ENCODE results near the gene HOTAIR. TPM values are rescaled to one million over a fixed set of nuclear protein-coding genes. Genes with fewer than 3 reads are reported as not detected.
A peak's percentile ranks its signal among the peaks of the same experiment; 100 is the strongest.

The HOTAIR gene
- total RNA-seq, 2 experiments from 2014 or later = not detected

- DNase-seq = no peak
- no peak for ATAC-seq (ENCODE audit: low read depth)
- peak overlapping the region; percentile 60 for H3K27ac Mint-ChIP-seq
- no peaks in the 10 kb centered on the region for H3K36me3 Mint-ChIP-seq
- H3K9me3 Mint-ChIP-seq = peaks cover 2% of the 10 kb centered on the region
- H3K4me1 Mint-ChIP-seq = peaks cover 16% of the 10 kb centered on the region
- H3K27me3 Mint-ChIP-seq = peaks cover 90% of the 10 kb centered on the region
- POLR2A ChIA-PET = no interaction called here
- H3K4me3 Mint-ChIP-seq = peak overlapping the region; percentile 51
These were observed 862 bp upstream of the HOTAIR start for GRCh38 chr12:53975479-53976152.

- peak overlapping the region; percentile 25 for H3K4me3 Mint-ChIP-seq
- H3K27me3 Mint-ChIP-seq = peaks cover 90% of the 10 kb centered on the region
- H3K27ac Mint-ChIP-seq = peak overlapping the region; percentile 51
- H3K36me3 Mint-ChIP-seq = no peaks in the 10 kb centered on the region
- no peak for ATAC-seq (ENCODE audit: low read depth)
- H3K9me3 Mint-ChIP-seq = peaks cover 2% of the 10 kb centered on the region
- peaks cover 12% of the 10 kb centered on the region for H3K4me1 Mint-ChIP-seq
- POLR2A ChIA-PET = no interaction called here
- no peak for DNase-seq
These were observed 314 bp upstream of the HOTAIR start for GRCh38 chr12:53975064-53975471.

DNA sequence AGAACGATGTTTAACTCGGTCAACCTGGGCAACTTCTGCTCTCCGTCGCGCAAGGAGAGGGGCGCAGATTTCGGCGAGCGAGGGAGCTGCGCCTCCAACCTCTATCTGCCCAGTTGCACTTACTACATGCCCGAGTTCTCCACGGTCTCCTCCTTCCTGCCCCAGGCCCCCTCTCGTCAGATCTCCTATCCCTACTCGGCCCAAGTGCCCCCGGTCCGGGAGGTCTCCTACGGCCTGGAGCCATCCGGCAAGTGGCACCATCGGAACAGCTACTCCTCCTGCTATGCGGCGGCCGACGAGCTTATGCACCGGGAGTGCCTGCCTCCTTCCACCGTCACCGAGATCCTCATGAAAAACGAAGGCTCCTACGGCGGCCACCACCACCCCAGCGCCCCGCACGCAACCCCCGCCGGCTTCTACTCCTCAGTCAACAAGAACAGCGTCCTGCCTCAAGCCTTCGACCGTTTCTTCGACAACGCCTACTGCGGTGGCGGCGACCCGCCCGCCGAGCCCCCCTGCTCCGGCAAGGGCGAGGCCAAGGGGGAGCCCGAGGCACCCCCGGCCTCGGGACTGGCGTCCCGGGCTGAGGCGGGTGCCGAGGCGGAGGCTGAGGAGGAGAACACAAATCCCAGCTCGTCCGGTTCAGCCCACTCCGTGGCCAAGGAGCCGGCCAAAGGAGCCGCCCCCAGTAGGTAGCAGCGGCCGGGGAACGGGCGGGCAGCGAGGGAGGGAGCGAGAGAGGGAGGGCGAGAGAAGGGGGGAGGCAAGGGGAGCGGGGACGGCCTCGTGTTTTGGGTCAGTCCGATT, 1.3 kb downstream of the HOTAIR start:
- Mint-ChIP-seq H3K36me3 (no peaks in the 10 kb centered on the region), H3K4me3 (peak overlapping the region; percentile 30), H3K9me3 (peaks cover 2% of the 10 kb centered on the region), H3K4me1 (peaks cover 12% of the 10 kb centered on the region), H3K27ac (peak overlapping the region; percentile 71), H3K27me3 (peaks cover 90% of the 10 kb centered on the region)
- POLR2A ChIA-PET = no interaction called here
- DNase-seq (no peak), ATAC-seq (ENCODE audit: low read depth) (no peak)

DNA sequence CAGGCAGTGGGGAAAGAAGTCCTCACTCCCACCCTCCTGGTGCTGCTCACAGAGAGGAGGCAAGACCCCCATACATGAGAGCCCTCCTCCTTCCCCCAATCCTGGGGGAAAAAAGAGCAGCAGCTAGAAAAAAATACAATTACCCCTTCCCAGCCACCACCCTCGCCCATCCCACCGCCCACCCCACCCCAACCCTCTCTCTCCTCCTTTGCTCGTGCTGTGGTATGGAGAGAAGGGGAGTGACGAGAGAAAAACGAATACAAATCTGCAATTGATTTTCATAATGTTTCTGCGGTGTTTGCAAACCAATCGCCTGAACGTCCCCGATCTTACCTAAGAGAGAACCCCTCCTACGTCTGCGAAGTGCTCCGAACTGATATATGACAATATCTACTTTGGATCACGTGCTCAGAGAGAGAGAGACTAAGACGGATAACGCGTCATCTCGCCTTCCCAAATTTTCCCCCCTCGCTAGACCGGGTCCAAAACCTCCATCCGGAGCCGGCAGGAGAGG, 2.0 kb downstream of the HOTAIR start, which contains the start of gene HOXC11:
TSS of gene HOXC11 (plus strand) at position 405 of the 514 bp plus-strand sequence. CDS start 116 bp downstream, outside the sequence.
- ATAC-seq (ENCODE audit: low read depth) (no peak), DNase-seq (no peak)
- peaks cover 9% of the 10 kb centered on the region for H3K4me1 Mint-ChIP-seq
- peak within 1 kb of the TSS; percentile 71 for H3K27ac Mint-ChIP-seq
- H3K36me3 Mint-ChIP-seq = no peaks in the 10 kb centered on the region
- peak within 1 kb of the TSS; percentile 30 for H3K4me3 Mint-ChIP-seq
- H3K9me3 Mint-ChIP-seq = peaks cover 2% of the 10 kb centered on the region
- H3K27me3 Mint-ChIP-seq = peaks cover 90% of the 10 kb centered on the region
- POLR2A ChIA-PET = no interaction called here

DNA sequence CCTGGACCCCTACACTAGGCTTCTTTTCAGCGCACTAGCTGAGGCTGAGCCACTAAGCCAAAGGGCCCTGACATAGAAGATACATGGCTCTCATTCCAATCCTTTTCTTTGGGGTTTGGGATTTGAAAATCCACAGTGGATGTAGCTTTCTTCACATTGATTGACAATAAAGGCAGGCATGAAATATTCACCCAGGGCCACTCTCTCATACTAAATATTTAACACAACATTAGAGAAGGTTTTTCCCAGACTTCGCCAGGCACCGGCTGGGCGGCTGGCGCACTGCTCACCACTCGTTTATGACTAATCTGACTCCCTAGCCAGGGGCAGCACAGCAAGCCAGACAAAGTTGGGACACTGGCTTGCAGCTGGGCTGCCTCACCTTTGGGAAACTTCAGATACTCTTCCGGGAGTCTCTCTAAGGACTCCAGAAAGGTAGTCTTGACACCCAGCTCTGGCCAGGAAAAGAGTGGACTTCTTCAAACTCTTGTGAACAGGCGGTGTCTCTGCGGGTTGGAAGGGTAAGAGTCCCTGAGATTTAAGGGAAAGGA, 2.5 kb downstream of the HOTAIR start:
- ATAC-seq (ENCODE audit: low read depth) (no peak), DNase-seq (no peak)
- no peak overlapping the region for H3K27ac Mint-ChIP-seq
- peaks cover 9% of the 10 kb centered on the region for H3K4me1 Mint-ChIP-seq
- peaks cover 2% of the 10 kb centered on the region for H3K9me3 Mint-ChIP-seq
- peaks cover 90% of the 10 kb centered on the region for H3K27me3 Mint-ChIP-seq
- H3K36me3 Mint-ChIP-seq = no peaks in the 10 kb centered on the region
- no peak overlapping the region for H3K4me3 Mint-ChIP-seq
- POLR2A ChIA-PET = no interaction called here

DNA sequence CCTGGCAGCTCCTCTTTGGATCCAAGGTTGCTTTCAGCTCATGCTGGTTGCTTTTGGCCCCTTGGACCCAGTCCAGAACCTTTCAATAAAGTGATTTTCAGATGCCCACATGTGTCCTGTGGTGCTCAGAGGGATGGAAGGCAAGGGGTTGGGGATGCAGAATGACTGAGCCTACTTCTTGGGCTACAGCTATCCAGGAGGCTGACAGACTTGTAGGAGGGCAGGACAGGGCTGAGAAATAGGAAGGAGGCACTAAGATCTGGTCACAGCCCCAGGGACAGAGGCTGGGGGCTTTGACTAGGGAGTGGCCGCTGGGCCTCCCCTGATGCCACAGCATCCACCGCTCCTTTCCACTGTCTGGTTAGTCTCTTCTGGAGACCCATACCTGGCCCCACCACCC, 3.1 kb downstream of the HOTAIR start:
- H3K4me1 Mint-ChIP-seq = peaks cover 10% of the 10 kb centered on the region
- DNase-seq (no peak), ATAC-seq (ENCODE audit: low read depth) (no peak)
- POLR2A ChIA-PET = no interaction called here
- no peaks in the 10 kb centered on the region for H3K36me3 Mint-ChIP-seq
- H3K27ac Mint-ChIP-seq = no peak overlapping the region
- H3K9me3 Mint-ChIP-seq = peaks cover 2% of the 10 kb centered on the region
- no peak overlapping the region for H3K4me3 Mint-ChIP-seq
- peaks cover 90% of the 10 kb centered on the region for H3K27me3 Mint-ChIP-seq

DNA sequence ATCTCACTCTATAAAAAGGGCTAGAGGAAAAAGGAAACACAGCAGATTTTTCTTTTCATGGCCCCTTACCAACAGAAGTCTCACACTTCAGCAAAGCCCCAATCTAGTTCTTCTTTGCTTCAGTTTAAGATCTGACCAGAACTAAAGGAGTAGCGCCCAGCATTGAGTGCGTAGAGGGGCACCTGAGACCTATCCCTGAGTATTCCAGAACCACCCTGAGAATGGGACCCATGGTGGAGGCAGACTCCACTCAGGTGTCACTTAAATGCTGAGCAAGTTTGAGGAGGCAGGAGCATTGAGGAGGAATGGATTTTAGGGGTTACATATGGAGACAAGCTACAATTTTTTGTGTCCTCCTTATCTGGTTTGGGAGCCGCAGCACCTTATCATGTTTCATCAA, 3.6 kb downstream of the HOTAIR start:
- H3K36me3 Mint-ChIP-seq = no peaks in the 10 kb centered on the region
- H3K4me3 Mint-ChIP-seq = no peak overlapping the region
- POLR2A ChIA-PET = no interaction called here
- ATAC-seq (ENCODE audit: low read depth) = no peak
- H3K9me3 Mint-ChIP-seq = peaks cover 2% of the 10 kb centered on the region
- peaks cover 15% of the 10 kb centered on the region for H3K4me1 Mint-ChIP-seq
- DNase-seq = no peak
- H3K27me3 Mint-ChIP-seq = peaks cover 90% of the 10 kb centered on the region
- no peak overlapping the region for H3K27ac Mint-ChIP-seq

GRCh38 chr12:53970451-53970850, 4.3 kb downstream of the HOTAIR start:
- Mint-ChIP-seq H3K4me1 (peaks cover 13% of the 10 kb centered on the region), H3K36me3 (peaks cover 2% of the 10 kb centered on the region), H3K27me3 (peaks cover 90% of the 10 kb centered on the region), H3K9me3 (peaks cover 2% of the 10 kb centered on the region), H3K27ac (no peak overlapping the region), H3K4me3 (no peak overlapping the region)
- ATAC-seq (ENCODE audit: low read depth) (no peak), DNase-seq (no peak)
- POLR2A ChIA-PET = no interaction called here

DNA sequence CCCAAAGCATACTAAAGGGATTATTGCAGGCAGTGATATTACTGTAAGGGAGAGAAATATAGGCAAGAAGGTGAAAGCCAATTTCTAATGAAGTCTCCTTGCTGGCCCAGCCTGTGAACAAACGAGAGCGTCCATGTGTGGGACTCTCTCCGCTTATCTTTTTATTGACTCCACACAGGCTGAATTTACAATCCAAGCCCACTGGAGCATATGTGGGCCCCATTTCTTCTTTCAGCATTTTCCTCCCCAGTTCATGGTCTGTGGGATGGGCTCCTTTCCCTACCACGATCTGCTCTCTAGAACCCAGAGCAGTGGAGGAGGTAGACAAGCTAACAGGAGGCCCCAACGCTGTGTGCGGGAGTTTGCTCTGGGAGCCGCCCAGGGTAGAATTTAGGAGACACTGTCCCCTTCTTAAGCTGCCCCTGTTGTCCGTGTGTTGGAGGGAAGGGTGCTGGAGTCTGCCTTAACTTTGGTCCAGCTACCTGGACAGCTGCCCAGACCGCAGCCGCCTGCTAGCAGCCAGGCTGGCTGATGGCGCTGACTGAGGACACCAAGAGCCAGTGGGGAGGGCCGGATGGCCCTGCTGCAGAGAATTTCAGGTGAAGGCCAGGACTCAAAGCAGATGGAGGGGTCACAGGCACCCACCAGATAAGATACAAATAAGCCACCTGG, 5.0 kb downstream of the HOTAIR start:
- H3K9me3 Mint-ChIP-seq = peaks cover 2% of the 10 kb centered on the region

GRCh38 chr12:53968214-53969127, 6.3 kb downstream of the HOTAIR start:
- POLR2A ChIA-PET = no interaction called here
- H3K27me3 Mint-ChIP-seq = peaks cover 99% of the 10 kb centered on the region
- H3K9me3 Mint-ChIP-seq = peaks cover 2% of the 10 kb centered on the region
- H3K36me3 Mint-ChIP-seq = peaks cover 2% of the 10 kb centered on the region
- ATAC-seq (ENCODE audit: low read depth) (no peak), DNase-seq (no peak)
- no peak overlapping the region for H3K4me3 Mint-ChIP-seq
- no peak overlapping the region for H3K27ac Mint-ChIP-seq
- H3K4me1 Mint-ChIP-seq = peaks cover 16% of the 10 kb centered on the region

More for the DNA sequence above, 5.0 kb downstream of the HOTAIR start:
- H3K4me3 Mint-ChIP-seq = no peak overlapping the region
- peaks cover 13% of the 10 kb centered on the region for H3K4me1 Mint-ChIP-seq
- POLR2A ChIA-PET = no interaction called here
- DNase-seq (no peak), ATAC-seq (ENCODE audit: low read depth) (no peak)
- H3K27ac Mint-ChIP-seq = no peak overlapping the region
- H3K36me3 Mint-ChIP-seq = peaks cover 2% of the 10 kb centered on the region
- H3K27me3 Mint-ChIP-seq = peaks cover 93% of the 10 kb centered on the region

DNA sequence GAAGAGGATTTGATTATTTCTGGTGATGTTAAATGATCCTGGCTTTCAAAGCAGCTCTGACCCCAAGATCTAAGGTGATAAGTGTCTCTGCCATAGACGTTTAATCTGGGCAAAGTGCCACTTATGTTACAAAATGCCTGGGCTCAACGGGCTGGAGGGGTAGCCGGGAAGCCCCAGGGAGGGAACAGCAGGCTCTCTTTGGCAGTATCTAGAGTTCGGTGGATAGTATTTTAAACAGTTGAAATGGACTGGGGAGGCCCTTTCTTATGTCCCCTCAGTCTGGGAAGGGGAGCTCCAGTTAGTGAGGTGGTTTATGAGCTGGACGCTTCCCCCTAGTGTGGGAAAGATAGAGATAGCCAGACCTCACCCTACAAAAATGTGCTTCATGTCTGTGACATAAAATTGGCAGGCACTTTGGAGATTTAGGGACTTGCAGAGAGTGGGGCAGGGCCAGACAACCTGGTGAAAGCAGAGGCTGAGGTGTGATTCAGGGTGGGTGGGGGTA, 7.3 kb downstream of the HOTAIR start:
- no peaks in the 10 kb centered on the region for H3K9me3 Mint-ChIP-seq
- DNase-seq = no peak
- peaks cover 2% of the 10 kb centered on the region for H3K36me3 Mint-ChIP-seq
- peaks cover 14% of the 10 kb centered on the region for H3K4me1 Mint-ChIP-seq
- H3K27me3 Mint-ChIP-seq = peaks cover 99% of the 10 kb centered on the region
- ATAC-seq (ENCODE audit: low read depth) = no peak
- no peak overlapping the region for H3K27ac Mint-ChIP-seq
- POLR2A ChIA-PET = no interaction called here
- H3K4me3 Mint-ChIP-seq = no peak overlapping the region

- DNase-seq (no peak), ATAC-seq (ENCODE audit: low read depth) (no peak)
- H3K9me3 Mint-ChIP-seq = no peaks in the 10 kb centered on the region
- peaks cover 14% of the 10 kb centered on the region for H3K4me1 Mint-ChIP-seq
- POLR2A ChIA-PET = no interaction called here
- H3K4me3 Mint-ChIP-seq = peak overlapping the region; percentile 29
- H3K36me3 Mint-ChIP-seq = peaks cover 2% of the 10 kb centered on the region
- H3K27ac Mint-ChIP-seq = peak overlapping the region; percentile 55
- peaks cover 98% of the 10 kb centered on the region for H3K27me3 Mint-ChIP-seq
These were observed 8.2 kb downstream of the HOTAIR start for GRCh38 chr12:53966385-53967133.
